ENCODE data around the gene ROBO1. TPM values are rescaled to one million over a fixed set of nuclear protein-coding genes. Genes with fewer than 3 reads are reported as not detected.

ROBO1 gene
- total RNA-seq, 1 experiment from 2014 or later, result 67.6 TPM

DNA sequence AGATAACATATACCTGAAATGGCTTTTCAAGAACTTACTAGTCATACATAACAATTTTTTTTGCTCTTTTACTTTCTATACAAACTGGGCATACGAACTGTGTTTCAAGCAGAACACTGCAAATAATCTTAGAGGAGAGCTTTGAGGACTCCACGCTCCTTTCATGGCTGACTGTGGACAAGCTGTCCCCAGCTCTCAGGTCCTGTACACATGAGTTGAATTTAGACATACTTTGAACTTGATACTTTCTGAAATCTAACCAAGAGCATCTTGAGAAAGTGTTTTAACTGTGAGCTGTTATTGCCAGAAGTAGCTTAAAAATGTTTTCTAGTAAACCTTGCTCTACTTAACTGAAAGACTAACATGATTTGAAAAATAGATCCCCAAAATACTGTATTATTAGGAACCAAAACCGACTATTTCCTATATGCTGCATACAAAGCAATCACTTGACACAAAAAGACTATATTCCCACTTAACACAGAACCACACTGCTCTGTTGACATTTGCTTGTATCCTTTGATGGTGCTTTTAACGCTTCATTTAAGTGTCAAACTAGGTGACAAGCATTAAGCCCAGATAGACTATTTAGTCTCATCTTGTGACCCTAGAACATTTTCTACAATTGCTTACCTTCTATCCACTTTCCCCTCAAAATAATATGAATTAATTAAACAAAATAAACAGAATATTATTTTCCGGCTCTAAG lies 755.8 kb downstream of the ROBO1 start:
- CTCF ChIA-PET, result no interaction called here
- Histone ChIP-seq H3K4me3 (ENCODE audit: low read depth, low read length, poor library complexity, severe bottlenecking) (no peak overlapping the region), H3K4me1 (ENCODE audit: insufficient read depth, low read length, poor library complexity, severe bottlenecking) (peaks cover 59% of the 10 kb centered on the region), H3K27ac (ENCODE audit: low read depth, low read length, poor library complexity, severe bottlenecking) (no peak overlapping the region), H3K36me3 (ENCODE audit: insufficient read depth, low read length, poor library complexity, severe bottlenecking) (no peaks in the 10 kb centered on the region), H3K27me3 (replicated peaks; ENCODE audit: insufficient read depth, low read depth, low read length, poor library complexity) (no peaks in the 10 kb centered on the region), H3K9me3 (ENCODE audit: low read depth, low read length, poor library complexity, severe bottlenecking) (no peaks in the 10 kb centered on the region)
- intact Hi-C loops (cut with micrococcal nuclease; ENCODE audit: unreplicated experiment), result no loop called here
- TF ChIP-seq, protein P1, sequence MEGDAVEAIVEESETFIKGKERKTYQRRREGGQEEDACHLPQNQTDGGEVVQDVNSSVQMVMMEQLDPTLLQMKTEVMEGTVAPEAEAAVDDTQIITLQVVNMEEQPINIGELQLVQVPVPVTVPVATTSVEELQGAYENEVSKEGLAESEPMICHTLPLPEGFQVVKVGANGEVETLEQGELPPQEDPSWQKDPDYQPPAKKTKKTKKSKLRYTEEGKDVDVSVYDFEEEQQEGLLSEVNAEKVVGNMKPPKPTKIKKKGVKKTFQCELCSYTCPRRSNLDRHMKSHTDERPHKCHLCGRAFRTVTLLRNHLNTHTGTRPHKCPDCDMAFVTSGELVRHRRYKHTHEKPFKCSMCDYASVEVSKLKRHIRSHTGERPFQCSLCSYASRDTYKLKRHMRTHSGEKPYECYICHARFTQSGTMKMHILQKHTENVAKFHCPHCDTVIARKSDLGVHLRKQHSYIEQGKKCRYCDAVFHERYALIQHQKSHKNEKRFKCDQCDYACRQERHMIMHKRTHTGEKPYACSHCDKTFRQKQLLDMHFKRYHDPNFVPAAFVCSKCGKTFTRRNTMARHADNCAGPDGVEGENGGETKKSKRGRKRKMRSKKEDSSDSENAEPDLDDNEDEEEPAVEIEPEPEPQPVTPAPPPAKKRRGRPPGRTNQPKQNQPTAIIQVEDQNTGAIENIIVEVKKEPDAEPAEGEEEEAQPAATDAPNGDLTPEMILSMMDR (conservative IDR thresholded peaks at IDR 0.05; ENCODE audit: low read depth, low read length), result no peak
- no peak for TF ChIP-seq EZH2 (IDR thresholded peaks at IDR 0.05; ENCODE audit: borderline replicate concordance, low read depth, low read length, poor library complexity, severe bottlenecking)
- POLR2A ChIA-PET (ENCODE audit: low non-redundant PET), result no interaction called here
- no peak for DNase-seq (ENCODE audit: low spot score)
- BruUV-seq (replicated peaks), result no TSS peak

- H3K9me3 ChIP-seq (ENCODE audit: low read depth, low read length, poor library complexity, severe bottlenecking), result no peaks in the 10 kb centered on the region
- no peak overlapping the region for H3K27ac ChIP-seq (ENCODE audit: low read depth, low read length, poor library complexity, severe bottlenecking)
- no TSS peak for BruUV-seq (replicated peaks)
- DNase-seq (ENCODE audit: low spot score), result no peak
- CTCF ChIA-PET, result no interaction called here
- H3K4me3 ChIP-seq (ENCODE audit: low read depth, low read length, poor library complexity, severe bottlenecking), result no peak overlapping the region
- H3K4me1 ChIP-seq (ENCODE audit: insufficient read depth, low read length, poor library complexity, severe bottlenecking), result peaks cover 49% of the 10 kb centered on the region
- POLR2A ChIA-PET (ENCODE audit: low non-redundant PET), result no interaction called here
- no peaks in the 10 kb centered on the region for H3K27me3 ChIP-seq (replicated peaks; ENCODE audit: insufficient read depth, low read depth, low read length, poor library complexity)
- TF ChIP-seq, protein P1 (conservative IDR thresholded peaks at IDR 0.05; ENCODE audit: low read depth, low read length), result no peak
- TF ChIP-seq EZH2 (IDR thresholded peaks at IDR 0.05; ENCODE audit: borderline replicate concordance, low read depth, low read length, poor library complexity, severe bottlenecking), result no peak
- H3K36me3 ChIP-seq (ENCODE audit: insufficient read depth, low read length, poor library complexity, severe bottlenecking), result no peaks in the 10 kb centered on the region
- intact Hi-C loops (cut with micrococcal nuclease; ENCODE audit: unreplicated experiment), result no loop called here
Measured at GRCh38 chr3:79009861-79010260, 757.9 kb downstream of the ROBO1 start.

GRCh38 chr3:79006077-79006476 lies 761.7 kb downstream of the ROBO1 start:
- DNase-seq (ENCODE audit: low spot score), result no peak
- Histone ChIP-seq H3K9me3 (ENCODE audit: low read depth, low read length, poor library complexity, severe bottlenecking) (no peaks in the 10 kb centered on the region), H3K4me3 (ENCODE audit: low read depth, low read length, poor library complexity, severe bottlenecking) (no peak overlapping the region), H3K27me3 (replicated peaks; ENCODE audit: insufficient read depth, low read depth, low read length, poor library complexity) (no peaks in the 10 kb centered on the region), H3K36me3 (ENCODE audit: insufficient read depth, low read length, poor library complexity, severe bottlenecking) (no peaks in the 10 kb centered on the region), H3K27ac (ENCODE audit: low read depth, low read length, poor library complexity, severe bottlenecking) (no peak overlapping the region), H3K4me1 (ENCODE audit: insufficient read depth, low read length, poor library complexity, severe bottlenecking) (peaks cover 47% of the 10 kb centered on the region)
- intact Hi-C loops (cut with micrococcal nuclease; ENCODE audit: unreplicated experiment), result no loop called here
- no TSS peak for BruUV-seq (replicated peaks)
- TF ChIP-seq, protein P1 (conservative IDR thresholded peaks at IDR 0.05; ENCODE audit: low read depth, low read length), result no peak
- TF ChIP-seq EZH2 (IDR thresholded peaks at IDR 0.05; ENCODE audit: borderline replicate concordance, low read depth, low read length, poor library complexity, severe bottlenecking), result no peak
- ChIA-PET CTCF (no interaction called here), POLR2A (ENCODE audit: low non-redundant PET) (no interaction called here)

All from A673 (cell line).